Prostate gland (tissue), 2 donors: ENCODE data around the gene IPCEF1. TPM values are rescaled to one million over a fixed set of nuclear protein-coding genes. Genes with fewer than 3 reads are reported as not detected.

Experiments
- DNase-seq: peaks from one replicate; pipeline ENCODE4 v3.0.0-alpha.2; 2019; ENCODE audit warnings: low spot score
- H3K27ac ChIP-seq, 2 donors: fragments of 200-600 bp; sonication (generic); 2 replicates each; pipeline ENCODE4 v1.5.1; 2017 to 2019
- H3K27me3 ChIP-seq: fragments of 200-600 bp; sonication (generic); replicated peaks from 2 replicates; pipeline ENCODE4 v1.5.1; 2019; ENCODE audit not compliant: insufficient read depth
- H3K36me3 ChIP-seq, 2 donors: fragments of 200-600 bp; sonication (generic); 1 replicate in 1 of 2; 2 replicates in 1 of 2; pipeline versions ENCODE4 v1.5.1 to v1.8.1; 2017 to 2019
- H3K4me1 ChIP-seq: fragments of 200-600 bp; sonication (generic); replicated peaks from 2 replicates; pipeline ENCODE4 v1.5.1; 2019
- H3K4me3 ChIP-seq, 2 donors: fragments of 200-600 bp; sonication (generic); 2 replicates each; pipeline ENCODE4 v1.5.1; 2017 to 2019
- H3K9me3 ChIP-seq: fragments of 200-600 bp; sonication (generic); 2 replicates; pipeline ENCODE4 v1.5.1; 2017
- CTCF ChIP-seq, 4 experiments: fragments of 200-600 bp in 2 of 4; fragments of 450-650 bp in 2 of 4; sonication (generic) in 2 of 4; IDR thresholded peaks; 1 replicate in 3 of 4; 2 replicates in 1 of 4; pipeline ENCODE4 v1.5.1; 2016 to 2019; ENCODE audit warnings: antibody characterized with exemption in 4 of 4, mild to moderate bottlenecking in 2 of 4, moderate library complexity in 2 of 4
- POLR2A ChIP-seq: fragments of 450-650 bp; IDR thresholded peaks from one replicate; pipeline ENCODE4 v1.6.1; 2016; ENCODE audit warnings: antibody characterized with exemption, mild to moderate bottlenecking
- POLR2AphosphoS5 ChIP-seq: sonication (generic); formaldehyde crosslinking; IDR thresholded peaks from one replicate; pipeline ENCODE4 v1.6.1; 2017; ENCODE audit warnings: antibody characterized with exemption
- WGBS: methylation state at CpG from one replicate; pipeline ENCODE4 v1.1.5; 2018; 5-methylcytosine and 5-hydroxymethylcytosine counted together
- intact Hi-C: fragments of 100-400 bp; cut with DNase I; formaldehyde crosslinking; loops from one replicate; pipeline ENCODE4 v1.14.2; 2022
- total RNA-seq, 2 donors: library from RNA; depleted of rRNA; stranded (reverse); fragments of >200 nt; gene quantifications; one replicate each; pipeline ENCODE4 v1.1.0, GENCODE V29; 2016

IPCEF1 gene
- total RNA-seq, 2 donors from 2014 or later: 1.0 to 6.1 TPM

- H3K36me3 ChIP-seq: no peaks in the 10 kb centered on the region
- no peaks in the 10 kb centered on the region for H3K4me1 ChIP-seq
- intact Hi-C loops: no loop called here
- no peaks in the 10 kb centered on the region for H3K27me3 ChIP-seq
- peak overlapping the region in 1 of 2 donors; percentile 3 for H3K27ac ChIP-seq
- no peaks in the 10 kb centered on the region for H3K9me3 ChIP-seq
- H3K4me3 ChIP-seq: no peak overlapping the region
- TF ChIP-seq CTCF (IDR thresholded peaks at IDR 0.05): no peak
- TF ChIP-seq POLR2A: no peak
- no peak for TF ChIP-seq POLR2AphosphoS5
- 71% methylated on average over 8 of the region's 8 CpGs for WGBS
- no peak for DNase-seq
These were observed 106.9 kb downstream of the IPCEF1 start for GRCh38 chr6:154249499-154250298.

- WGBS: 46% methylated on average over 12 of the region's 12 CpGs
- DNase-seq: no peak
- H3K36me3 ChIP-seq: no peaks in the 10 kb centered on the region
- no peak overlapping the region for H3K4me3 ChIP-seq
- no peaks in the 10 kb centered on the region for H3K4me1 ChIP-seq
- no peaks in the 10 kb centered on the region for H3K27me3 ChIP-seq
- intact Hi-C loops: no loop called here
- H3K9me3 ChIP-seq: no peaks in the 10 kb centered on the region
- TF ChIP-seq CTCF (IDR thresholded peaks at IDR 0.05) (no peak), POLR2A (no peak)
- no peak overlapping the region for H3K27ac ChIP-seq
These were observed 109.3 kb downstream of the IPCEF1 start for GRCh38 chr6:154247119-154247861.

- Histone ChIP-seq H3K27ac (no peak overlapping the region), H3K36me3 (no peaks in the 10 kb centered on the region), H3K4me1 (no peaks in the 10 kb centered on the region), H3K4me3 (no peak overlapping the region), H3K9me3 (no peaks in the 10 kb centered on the region), H3K27me3 (no peaks in the 10 kb centered on the region)
- TF ChIP-seq CTCF (IDR thresholded peaks at IDR 0.05) (no peak), POLR2AphosphoS5 (no peak), POLR2A (no peak)
- WGBS: 91% methylated on average over 7 of the region's 7 CpGs
- intact Hi-C loops: no loop called here
- DNase-seq: no peak
These were observed 109.9 kb downstream of the IPCEF1 start for GRCh38 chr6:154246723-154247118.

GRCh38 chr6:154245506-154245905 is 111.1 kb downstream of the IPCEF1 start:
- Histone ChIP-seq H3K4me1 (no peaks in the 10 kb centered on the region), H3K4me3 (no peak overlapping the region), H3K9me3 (no peaks in the 10 kb centered on the region), H3K36me3 (no peaks in the 10 kb centered on the region), H3K27me3 (no peaks in the 10 kb centered on the region), H3K27ac (no peak overlapping the region)
- WGBS: 70% methylated on average over 5 of the region's 5 CpGs
- no peak for DNase-seq
- TF ChIP-seq POLR2AphosphoS5 (no peak), CTCF (IDR thresholded peaks at IDR 0.05) (no peak), POLR2A (no peak)
- intact Hi-C loops: no loop called here
